Kidney glomerular epithelial cell (primary cell): ENCODE measurements around the gene POU4F2.

ENCODE experiments used
- DNase-seq: peaks from one replicate; lab custom pipeline; 2025; lab: John Stamatoyannopoulos, UW

Gene POU4F2, protein sequence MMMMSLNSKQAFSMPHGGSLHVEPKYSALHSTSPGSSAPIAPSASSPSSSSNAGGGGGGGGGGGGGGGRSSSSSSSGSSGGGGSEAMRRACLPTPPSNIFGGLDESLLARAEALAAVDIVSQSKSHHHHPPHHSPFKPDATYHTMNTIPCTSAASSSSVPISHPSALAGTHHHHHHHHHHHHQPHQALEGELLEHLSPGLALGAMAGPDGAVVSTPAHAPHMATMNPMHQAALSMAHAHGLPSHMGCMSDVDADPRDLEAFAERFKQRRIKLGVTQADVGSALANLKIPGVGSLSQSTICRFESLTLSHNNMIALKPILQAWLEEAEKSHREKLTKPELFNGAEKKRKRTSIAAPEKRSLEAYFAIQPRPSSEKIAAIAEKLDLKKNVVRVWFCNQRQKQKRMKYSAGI

DNA sequence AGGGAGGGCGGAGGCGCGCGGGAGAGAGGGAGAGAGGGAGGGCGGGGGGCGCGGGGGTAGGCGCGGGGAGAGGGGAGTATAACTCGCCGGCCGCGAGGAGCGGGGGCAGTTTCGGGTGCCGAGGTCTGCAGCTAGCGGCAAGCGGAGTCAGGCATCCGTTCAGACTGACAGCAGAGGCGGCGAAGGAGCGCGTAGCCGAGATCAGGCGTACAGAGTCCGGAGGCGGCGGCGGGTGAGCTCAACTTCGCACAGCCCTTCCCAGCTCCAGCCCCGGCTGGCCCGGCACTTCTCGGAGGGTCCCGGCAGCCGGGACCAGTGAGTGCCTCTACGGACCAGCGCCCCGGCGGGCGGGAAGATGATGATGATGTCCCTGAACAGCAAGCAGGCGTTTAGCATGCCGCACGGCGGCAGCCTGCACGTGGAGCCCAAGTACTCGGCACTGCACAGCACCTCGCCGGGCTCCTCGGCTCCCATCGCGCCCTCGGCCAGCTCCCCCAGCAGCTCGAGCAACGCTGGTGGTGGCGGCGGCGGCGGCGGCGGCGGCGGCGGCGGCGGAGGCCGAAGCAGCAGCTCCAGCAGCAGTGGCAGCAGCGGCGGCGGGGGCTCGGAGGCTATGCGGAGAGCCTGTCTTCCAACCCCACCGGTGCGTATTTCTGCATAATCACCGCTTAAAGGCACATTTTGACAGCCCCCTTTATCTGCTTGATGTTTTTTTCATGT lies at the start of gene POU4F2:
POU4F2 (plus strand) TSS at position 108 of the 720 bp plus-strand sequence; CDS start at position 356, 248 bp downstream.
- DNase-seq: no peak

GRCh38 chr4:146590801-146591200 lies 47.9 kb upstream of the POU4F2 start:
- DNase-seq: no peak

DNA sequence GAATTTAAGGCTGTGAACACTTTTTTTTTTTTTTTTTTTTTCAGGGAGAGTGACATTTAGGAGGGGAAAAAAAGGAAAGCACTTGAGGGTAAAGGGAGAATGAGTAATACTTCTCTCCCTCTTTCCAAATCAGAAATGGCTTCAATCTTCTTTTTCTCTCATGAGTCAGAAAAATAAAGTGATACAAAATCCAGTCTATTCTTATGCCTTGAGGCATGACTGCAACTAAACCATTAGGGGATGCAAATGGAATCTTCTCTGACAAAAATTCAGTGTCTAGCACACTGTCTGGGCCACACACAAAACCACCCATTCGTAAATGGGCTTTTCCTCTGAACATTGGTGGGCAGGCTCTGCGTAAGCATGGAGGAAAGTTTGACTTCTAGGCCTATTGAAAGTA lies 46.7 kb upstream of the POU4F2 start:
- no peak for DNase-seq

GRCh38 chr4:146632770-146633470 lies 5.8 kb upstream of the POU4F2 start:
- no peak for DNase-seq

DNA sequence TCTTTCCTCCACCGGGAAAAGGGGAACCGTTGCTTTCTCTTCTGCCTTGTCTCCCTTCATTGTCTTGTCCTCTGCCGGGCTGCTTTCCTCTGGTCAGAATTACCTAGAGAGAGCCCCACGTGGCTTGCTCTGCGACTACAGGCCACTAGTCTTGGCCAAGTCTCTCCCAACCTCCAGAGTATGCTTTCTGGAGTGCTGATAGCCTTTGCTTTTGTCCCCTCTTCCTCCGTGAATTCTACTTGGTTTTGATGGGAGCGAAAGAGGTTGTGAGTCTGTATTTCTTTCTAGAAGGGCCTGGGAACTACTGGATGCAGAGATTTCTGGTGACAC lies 5.3 kb upstream of the POU4F2 start:
- no peak for DNase-seq

- no peak for DNase-seq
Measured at GRCh38 chr4:146634825-146635224, 3.9 kb upstream of the POU4F2 start.

DNA sequence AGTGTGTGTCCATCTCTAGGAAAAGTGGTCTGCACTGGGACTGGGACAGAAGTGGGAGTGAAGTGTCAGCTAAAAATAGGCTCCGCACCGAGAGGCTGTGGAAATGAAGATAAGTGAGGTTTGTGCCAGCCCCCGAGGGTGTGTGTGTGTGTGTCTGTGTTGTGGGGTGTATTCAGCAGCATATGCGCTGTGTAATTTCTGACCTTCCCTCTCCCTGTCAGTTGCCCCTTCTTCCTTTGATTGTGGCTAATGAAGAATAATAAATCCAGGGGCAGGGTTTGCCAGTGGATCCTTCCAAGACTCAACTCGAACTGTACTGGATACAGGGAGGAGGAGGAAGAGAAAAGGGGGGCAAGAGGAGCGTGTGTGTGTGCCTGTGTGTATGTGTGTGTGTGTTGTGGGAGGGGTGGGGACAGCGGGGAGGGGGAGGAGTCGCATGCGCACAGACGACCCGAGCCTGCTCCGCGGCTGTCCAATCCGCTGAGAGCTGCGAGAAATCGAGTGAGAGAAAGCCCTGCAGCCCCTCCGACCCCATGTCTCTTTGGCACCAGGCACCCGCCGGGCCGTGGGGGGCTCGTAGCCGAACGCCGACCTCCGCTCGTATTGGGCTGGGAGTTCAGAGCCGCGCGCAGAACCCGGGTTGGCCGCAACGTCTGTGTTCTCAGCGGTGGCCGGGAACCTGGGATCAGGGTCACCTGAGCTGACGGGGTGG lies 916 bp upstream of the POU4F2 start:
- DNase-seq: no peak

- DNase-seq: no peak
Measured at GRCh38 chr4:146638333-146638785, 334 bp upstream of the POU4F2 start.

- DNase-seq: no peak
Measured at GRCh38 chr4:146639506-146639932, 826 bp downstream of the POU4F2 start.

DNA sequence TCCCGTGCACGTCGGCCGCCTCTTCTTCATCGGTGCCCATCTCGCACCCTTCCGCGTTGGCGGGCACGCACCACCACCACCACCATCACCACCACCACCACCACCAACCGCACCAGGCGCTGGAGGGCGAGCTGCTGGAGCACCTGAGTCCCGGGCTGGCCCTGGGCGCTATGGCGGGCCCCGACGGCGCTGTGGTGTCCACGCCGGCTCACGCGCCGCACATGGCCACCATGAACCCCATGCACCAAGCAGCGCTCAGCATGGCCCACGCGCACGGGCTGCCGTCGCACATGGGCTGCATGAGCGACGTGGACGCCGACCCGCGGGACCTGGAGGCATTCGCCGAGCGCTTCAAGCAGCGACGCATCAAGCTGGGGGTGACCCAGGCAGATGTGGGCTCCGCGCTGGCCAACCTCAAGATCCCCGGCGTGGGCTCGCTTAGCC lies 1.4 kb downstream of the POU4F2 start:
- DNase-seq: no peak

DNA sequence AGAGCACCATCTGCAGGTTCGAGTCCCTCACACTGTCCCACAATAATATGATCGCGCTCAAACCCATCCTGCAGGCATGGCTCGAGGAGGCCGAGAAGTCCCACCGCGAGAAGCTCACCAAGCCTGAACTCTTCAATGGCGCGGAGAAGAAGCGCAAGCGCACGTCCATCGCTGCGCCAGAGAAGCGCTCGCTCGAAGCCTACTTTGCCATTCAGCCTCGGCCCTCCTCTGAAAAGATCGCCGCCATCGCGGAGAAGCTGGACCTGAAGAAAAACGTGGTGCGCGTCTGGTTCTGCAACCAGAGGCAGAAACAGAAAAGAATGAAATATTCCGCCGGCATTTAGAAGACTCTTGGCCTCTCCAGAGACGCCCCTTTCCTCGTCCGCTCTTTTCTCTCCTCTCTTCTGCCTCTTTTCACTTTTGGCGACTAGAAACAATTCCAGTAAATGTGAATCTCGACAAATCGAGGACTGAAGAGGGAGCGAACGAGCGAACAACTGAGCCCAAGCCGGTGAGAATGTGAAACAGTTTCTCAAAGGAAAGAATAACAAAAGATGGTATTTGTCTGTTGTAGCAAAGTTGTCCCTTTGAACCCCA lies 1.9 kb downstream of the POU4F2 start:
- no peak for DNase-seq

GRCh38 chr4:146641762-146642161 lies 3.1 kb downstream of the POU4F2 start:
- DNase-seq: no peak

DNA sequence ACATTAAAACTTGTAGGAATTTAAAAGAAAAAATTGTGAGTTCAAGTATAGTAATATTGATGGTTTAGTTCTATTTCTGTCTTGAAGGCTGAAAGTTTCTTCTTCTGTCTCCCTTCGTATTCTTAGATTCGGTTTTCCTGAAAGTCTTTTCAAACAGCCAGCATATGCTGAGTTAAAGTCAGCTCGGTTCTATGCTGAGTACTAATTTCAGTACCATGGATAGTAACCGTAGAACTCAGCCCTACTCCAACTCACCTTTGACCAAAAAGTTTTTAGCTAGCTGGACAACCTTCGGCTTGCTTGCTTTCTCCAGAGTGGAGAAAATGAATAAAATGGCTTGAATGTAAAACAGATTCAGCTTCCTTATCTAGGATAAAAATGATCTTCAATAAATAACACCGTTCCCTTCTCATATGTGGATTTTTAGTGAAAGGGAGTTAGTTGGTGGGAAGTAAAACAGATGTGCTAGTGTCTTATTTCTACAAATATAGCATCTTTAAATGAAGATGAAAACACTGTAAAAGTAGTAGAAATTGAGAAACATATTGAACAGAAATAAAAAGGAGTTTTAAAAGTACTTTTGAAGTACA lies 5.2 kb downstream of the POU4F2 start:
- DNase-seq: peak; percentile 33

DNA sequence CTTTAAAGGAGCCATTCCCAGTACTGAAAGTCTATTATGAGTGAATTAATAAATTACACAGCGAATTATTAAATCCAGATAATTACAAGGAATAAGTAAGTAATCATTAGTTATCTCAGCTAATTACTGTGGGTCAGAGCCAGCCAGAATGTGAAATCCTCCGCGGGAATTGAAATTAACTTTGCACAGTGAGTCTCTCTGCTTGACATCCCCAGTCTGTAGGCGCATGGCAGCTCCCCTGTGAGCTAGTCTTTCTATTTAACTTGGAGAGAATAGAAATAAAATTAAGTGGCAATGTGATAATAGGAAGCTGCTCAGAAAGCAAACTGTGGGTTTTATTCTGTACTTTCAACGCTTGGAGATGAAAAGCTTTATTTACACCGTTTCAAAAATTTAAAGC lies 7.2 kb downstream of the POU4F2 start:
- no peak for DNase-seq

DNA sequence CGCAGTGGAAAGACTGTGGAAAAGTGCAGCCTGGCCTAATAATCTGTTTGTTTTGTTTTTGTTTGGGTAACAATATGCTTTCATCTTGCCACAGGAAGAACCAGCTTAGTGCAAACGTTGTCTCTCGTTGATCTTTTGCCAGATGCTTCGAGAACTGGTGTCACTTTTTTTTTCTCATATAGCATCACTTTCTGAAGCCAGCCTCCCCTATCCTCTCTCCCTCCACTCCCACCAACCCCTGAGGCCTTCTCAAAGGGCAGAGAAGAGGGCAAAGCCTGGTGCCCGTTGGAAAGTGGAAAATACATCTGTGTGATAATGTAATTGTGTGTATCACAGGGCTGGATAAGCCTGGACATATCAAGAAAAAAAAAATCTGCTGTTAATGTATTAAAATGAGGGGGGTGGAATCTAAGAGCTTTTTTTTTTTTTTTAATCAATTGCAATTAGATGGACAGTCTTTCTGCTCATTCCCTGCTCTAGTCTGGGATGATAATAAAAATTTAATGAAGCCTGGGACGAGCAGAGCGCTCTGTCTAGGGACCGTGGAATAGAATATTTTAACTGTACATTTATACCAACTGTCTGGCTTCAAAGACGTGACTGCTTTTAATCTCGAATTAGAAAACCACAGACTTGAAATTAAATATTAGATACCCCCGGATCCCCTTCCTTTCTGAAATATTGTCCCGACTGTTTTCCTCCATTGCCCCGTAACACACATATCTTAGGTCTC lies 8.1 kb downstream of the POU4F2 start:
- DNase-seq: no peak

- DNase-seq: no peak
Measured at GRCh38 chr4:146647615-146648460, 9.1 kb downstream of the POU4F2 start.

- DNase-seq: no peak
Measured at GRCh38 chr4:146648461-146648783, 9.7 kb downstream of the POU4F2 start.

DNA sequence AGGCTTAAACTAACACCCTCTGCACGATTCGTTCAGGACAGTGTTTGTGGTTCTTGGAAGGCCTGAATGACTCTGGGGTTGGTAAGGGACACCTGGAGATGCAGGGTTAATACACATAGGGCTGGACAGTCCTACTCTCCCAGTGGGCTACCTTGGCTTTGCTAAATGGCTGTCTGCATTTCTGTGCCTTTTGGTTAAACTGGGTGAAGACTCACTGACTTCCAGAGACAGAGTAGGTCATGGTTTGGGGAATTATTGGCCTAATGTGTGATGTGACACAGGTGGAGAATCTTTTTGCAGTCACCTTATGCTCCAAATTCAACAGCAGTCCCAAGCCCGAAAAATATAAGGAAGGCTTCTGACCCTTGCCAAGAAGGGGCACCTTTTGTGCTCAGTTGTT lies 10.5 kb downstream of the POU4F2 start:
- no peak for DNase-seq

DNA sequence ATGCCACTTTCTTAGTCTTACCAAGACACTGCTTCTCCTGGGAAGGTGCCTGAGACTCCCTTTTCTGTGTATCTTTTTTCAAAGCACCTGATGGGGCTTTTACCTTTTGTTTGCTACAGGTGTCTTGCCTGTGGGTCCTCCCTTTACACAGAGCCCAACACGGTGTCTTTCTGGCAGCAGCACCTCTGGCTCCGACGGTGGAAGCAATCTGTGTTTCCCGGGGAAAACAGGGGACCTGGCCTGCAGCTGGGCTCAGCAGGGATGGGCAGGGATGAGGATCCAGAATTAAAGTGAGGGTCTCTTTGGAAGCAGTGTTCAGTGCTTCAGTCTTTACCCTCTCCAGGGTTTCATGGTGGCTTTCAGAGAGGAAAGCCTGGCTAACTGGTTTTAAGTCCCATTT lies 11.3 kb downstream of the POU4F2 start:
- no peak for DNase-seq
